OCI-LY1 (cell line): ENCODE measurements around the gene PTP4A2.

ENCODE experiments used
- H2AFZ ChIP-seq: fragments of 200-600 bp; sonication (generic), shearing (Covaris generic); 2 replicates; pipeline ENCODE4 v1.6.0; 2014; ENCODE audit warnings: antibody characterized with exemption, mild to moderate bottlenecking, low read length
- H3F3A ChIP-seq: fragments of 200-600 bp; sonication (generic), shearing (Covaris generic); 2 replicates; pipeline ENCODE4 v1.6.0; 2014; ENCODE audit warnings: mild to moderate bottlenecking, antibody characterized with exemption, low read length, moderate library complexity; ENCODE audit not compliant: insufficient read depth
- H3K27ac ChIP-seq: fragments of 200-600 bp; sonication (generic); 2 replicates; pipeline ENCODE4 v1.5.1; 2014; ENCODE audit warnings: low read length, mixed run types, mild to moderate bottlenecking, low read depth; ENCODE audit not compliant: poor library complexity, severe bottlenecking
- H3K27me3 ChIP-seq: fragments of 200-600 bp; sonication (generic); 2 replicates; pipeline ENCODE4 v1.6.0; 2014; ENCODE audit warnings: antibody characterized with exemption, mild to moderate bottlenecking, low read length, moderate library complexity; ENCODE audit not compliant: insufficient read depth
- H3K36me3 ChIP-seq: fragments of 200-600 bp; sonication (generic); 2 replicates; pipeline ENCODE4 v1.6.1; 2014; ENCODE audit warnings: mild to moderate bottlenecking, antibody characterized with exemption, low read length, moderate library complexity, mixed read lengths; ENCODE audit not compliant: insufficient read depth
- H3K4me1 ChIP-seq: fragments of 200-600 bp; sonication (generic); 2 replicates; pipeline ENCODE4 v1.5.1; 2014; ENCODE audit warnings: mild to moderate bottlenecking, low read length, moderate library complexity; ENCODE audit not compliant: insufficient read depth, severe bottlenecking
- H3K4me2 ChIP-seq: fragments of 200-600 bp; sonication (generic), shearing (Covaris generic); 2 replicates; pipeline ENCODE4 v1.6.1; 2014; ENCODE audit warnings: low read length
- H3K4me3 ChIP-seq: fragments of 200-600 bp; sonication (generic); 2 replicates; pipeline ENCODE4 v1.5.1; 2014; ENCODE audit warnings: low read length, low read depth, mild to moderate bottlenecking, mixed read lengths; ENCODE audit not compliant: poor library complexity, severe bottlenecking
- H3K79me2 ChIP-seq: fragments of 200-600 bp; shearing (Covaris generic); 2 replicates; pipeline ENCODE4 v1.6.1; 2016; ENCODE audit warnings: mixed run types, low read length, mixed read lengths; ENCODE audit not compliant: insufficient read depth
- H3K9ac ChIP-seq: fragments of 200-600 bp; sonication (generic), shearing (Covaris generic); 2 replicates; pipeline ENCODE4 v1.6.1; 2014; ENCODE audit warnings: mild to moderate bottlenecking, low read length, mixed read lengths
- H3K9me2 ChIP-seq: fragments of 200-600 bp; sonication (generic), shearing (Covaris generic); 2 replicates; pipeline ENCODE4 v1.6.1; 2014; ENCODE audit warnings: low read depth, mild to moderate bottlenecking, low read length, mixed read lengths
- H3K9me3 ChIP-seq: fragments of 200-600 bp; shearing (Covaris generic); 2 replicates; pipeline ENCODE4 v1.6.1; 2014; ENCODE audit warnings: low read length, mixed read lengths
- H4K20me1 ChIP-seq: fragments of 200-600 bp; sonication (generic), shearing (Covaris generic); 2 replicates; pipeline ENCODE4 v1.6.0; 2016; ENCODE audit warnings: mild to moderate bottlenecking, low read length; ENCODE audit not compliant: insufficient read depth
- CTCF ChIP-seq: fragments of 200-600 bp; sonication (generic), shearing (Covaris generic); IDR thresholded peaks from 2 replicates; pipeline ENCODE4 v1.5.1; 2017; ENCODE audit warnings: mild to moderate bottlenecking, antibody characterized with exemption, low read length, moderate library complexity, mixed read lengths
- EZH2 ChIP-seq: fragments of 200-600 bp; sonication (generic), shearing (Covaris generic); IDR thresholded peaks from 2 replicates; pipeline ENCODE4 v1.8.0; 2017; ENCODE audit warnings: borderline replicate concordance, mixed run types, mild to moderate bottlenecking, antibody characterized with exemption, low read length, moderate library complexity, mixed read lengths

PTP4A2 gene

DNA sequence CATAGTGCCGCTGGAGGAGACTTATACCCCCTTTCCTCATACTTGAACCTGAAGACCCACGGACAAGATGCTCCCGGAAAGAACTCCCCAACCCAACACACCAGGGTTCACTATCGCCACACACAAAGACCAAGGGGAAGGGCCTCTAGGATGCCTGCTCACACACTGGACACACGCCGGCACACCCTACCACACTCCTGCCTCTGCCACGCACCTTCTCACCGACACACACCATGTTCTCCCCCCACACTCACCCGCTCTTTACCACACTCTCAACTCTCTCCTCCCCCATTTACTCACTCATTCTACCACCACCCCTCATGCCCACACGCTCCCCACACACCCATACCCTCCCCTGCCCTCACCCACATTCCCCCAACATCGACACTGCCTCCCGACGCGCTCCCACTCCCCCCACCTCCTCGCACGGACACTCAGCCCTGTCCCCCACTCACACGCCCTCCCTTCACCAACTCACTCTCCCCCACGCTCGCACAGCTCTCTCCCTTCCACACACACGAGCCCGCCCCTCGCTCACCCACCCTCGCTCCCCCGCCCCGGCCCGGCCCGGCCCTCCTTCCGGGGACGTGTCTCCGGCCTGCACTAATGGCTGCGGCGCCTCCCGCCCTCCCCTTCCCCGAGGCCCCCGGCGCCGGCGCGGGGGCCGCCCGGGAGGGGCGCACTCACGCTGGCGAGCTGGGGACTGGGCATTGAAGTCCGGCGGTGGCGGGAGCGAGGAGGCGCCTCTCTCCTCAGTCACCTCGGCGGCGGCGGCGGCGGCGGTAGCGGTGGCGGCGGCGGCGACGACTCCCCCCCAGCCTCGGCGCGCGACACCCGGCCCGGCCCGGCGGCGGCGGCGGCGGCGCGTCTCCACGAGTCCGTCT is 626 bp downstream of the PTP4A2 start:
- no peak overlapping the region for H2AFZ ChIP-seq
- H3K4me1 ChIP-seq, result peaks cover 68% of the 10 kb centered on the region
- H3K27ac ChIP-seq, result peak overlapping the region; percentile 83
- TF ChIP-seq CTCF, result no peak
- TF ChIP-seq EZH2, result no peak
- H3K79me2 ChIP-seq, result peaks cover 51% of the 10 kb centered on the region
- H3K36me3 ChIP-seq, result no peaks in the 10 kb centered on the region
- H3K27me3 ChIP-seq, result no peaks in the 10 kb centered on the region
- no peaks in the 10 kb centered on the region for H3K9me3 ChIP-seq
- peak overlapping the region; percentile 76 for H3K4me2 ChIP-seq
- H3K9ac ChIP-seq, result peak overlapping the region; percentile 83
- no peaks in the 10 kb centered on the region for H4K20me1 ChIP-seq
- no peaks in the 10 kb centered on the region; the same call in 1 of the 2 replicates for H3F3A ChIP-seq
- H3K9me2 ChIP-seq, result no peaks in the 10 kb centered on the region
- H3K4me3 ChIP-seq, result peak overlapping the region; percentile 95

- Histone ChIP-seq H3K9me2 (no peaks in the 10 kb centered on the region), H3K9ac (peak overlapping the region; percentile 83), H3K27me3 (no peaks in the 10 kb centered on the region), H2AFZ (no peak overlapping the region), H3K79me2 (peaks cover 57% of the 10 kb centered on the region), H3K4me2 (peak overlapping the region; percentile 76), H3F3A (no peaks in the 10 kb centered on the region), H3K9me3 (no peaks in the 10 kb centered on the region), H3K27ac (peak overlapping the region; percentile 83), H3K36me3 (no peaks in the 10 kb centered on the region), H3K4me1 (peaks cover 68% of the 10 kb centered on the region), H4K20me1 (no peaks in the 10 kb centered on the region), H3K4me3 (peak overlapping the region; percentile 95)
- TF ChIP-seq EZH2, result no peak
- no peak for TF ChIP-seq CTCF
These were observed 1.2 kb downstream of the PTP4A2 start for GRCh38 chr1:31936981-31937299.

DNA sequence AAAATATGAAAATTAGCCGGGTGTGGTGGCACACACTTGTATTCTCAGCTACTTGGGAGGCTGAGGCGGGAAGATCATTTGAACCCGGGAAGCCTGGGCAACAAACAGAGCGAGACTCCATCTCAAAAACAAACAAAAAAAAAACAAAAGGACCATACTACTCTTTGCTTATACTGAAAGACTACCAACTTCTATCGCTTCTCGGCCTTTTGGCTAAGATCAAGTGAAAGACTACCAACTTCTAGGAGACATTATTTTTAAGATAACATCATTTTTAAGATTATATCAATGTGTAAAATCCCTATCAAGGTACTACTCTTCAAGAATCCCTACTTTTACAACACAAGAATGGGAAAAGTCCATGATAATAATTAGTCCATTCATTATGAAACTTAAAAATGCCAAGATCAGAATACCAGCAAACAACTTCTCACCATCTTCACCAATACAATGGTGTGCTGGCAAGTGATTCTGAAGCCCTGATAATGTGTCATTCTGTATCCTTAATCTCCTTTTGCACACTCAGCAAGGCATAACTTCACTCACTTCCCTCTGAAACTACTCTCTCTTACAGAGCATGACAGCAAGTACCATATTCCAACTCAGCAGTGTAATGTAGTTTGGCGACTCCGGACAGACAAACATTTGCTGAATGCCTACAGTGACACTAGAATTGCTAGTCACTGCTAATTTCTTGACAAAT is 1.7 kb downstream of the PTP4A2 start:
- Histone ChIP-seq H3K9ac (peak overlapping the region; percentile 83), H3K79me2 (peaks cover 62% of the 10 kb centered on the region), H4K20me1 (no peaks in the 10 kb centered on the region), H3K9me2 (no peaks in the 10 kb centered on the region), H3K4me3 (peak overlapping the region; percentile 95), H3K36me3 (no peaks in the 10 kb centered on the region), H3K27ac (peak overlapping the region; percentile 83), H3K4me1 (peaks cover 73% of the 10 kb centered on the region), H3K27me3 (no peaks in the 10 kb centered on the region), H2AFZ (no peak overlapping the region), H3F3A (no peaks in the 10 kb centered on the region), H3K9me3 (no peaks in the 10 kb centered on the region), H3K4me2 (peak overlapping the region; percentile 76)
- TF ChIP-seq CTCF, result no peak
- TF ChIP-seq EZH2, result no peak
